OCI-LY7 (cell line): Measurements from ENCODE around the gene UMAD1.

Experiments
- EZH2phosphoT487 ChIP-seq: fragments of 200-600 bp; sonication (generic); IDR thresholded peaks from 2 replicates; pipeline ENCODE4 v1.6.1; 2018; ENCODE audit warnings: low read depth, borderline replicate concordance, mild to moderate bottlenecking, mixed run types, antibody characterized with exemption, low read length, moderate library complexity, mixed read lengths
- TF ChIP-seq, protein P1 (sequence below): fragments of 200-600 bp; sonication (generic); conservative IDR thresholded peaks from 2 replicates; pipeline ENCODE4 v1.5.1; 2014; ENCODE audit warnings: mild to moderate bottlenecking, antibody characterized with exemption, low read length, moderate library complexity, mixed read lengths

DNA sequence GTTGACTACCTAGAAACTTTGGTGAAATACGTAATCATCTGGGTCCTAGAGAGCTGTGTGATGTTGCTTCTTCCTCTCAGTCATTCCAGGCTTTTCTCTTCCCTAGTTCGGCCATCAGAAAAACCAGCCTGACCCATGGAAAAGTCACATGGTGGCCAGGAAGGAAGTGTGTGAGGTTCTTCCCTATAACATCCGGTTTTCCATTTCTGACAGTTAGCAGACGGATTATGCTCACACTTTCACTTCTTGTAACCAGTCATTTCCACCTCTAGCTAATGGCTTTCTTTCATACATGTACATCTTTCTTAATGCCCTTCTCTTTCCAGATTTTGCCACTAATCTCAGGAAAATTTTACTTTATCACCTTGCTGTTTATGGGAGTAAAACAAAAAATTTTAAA is 218.0 kb downstream of the UMAD1 start:
- TF ChIP-seq, protein P1, sequence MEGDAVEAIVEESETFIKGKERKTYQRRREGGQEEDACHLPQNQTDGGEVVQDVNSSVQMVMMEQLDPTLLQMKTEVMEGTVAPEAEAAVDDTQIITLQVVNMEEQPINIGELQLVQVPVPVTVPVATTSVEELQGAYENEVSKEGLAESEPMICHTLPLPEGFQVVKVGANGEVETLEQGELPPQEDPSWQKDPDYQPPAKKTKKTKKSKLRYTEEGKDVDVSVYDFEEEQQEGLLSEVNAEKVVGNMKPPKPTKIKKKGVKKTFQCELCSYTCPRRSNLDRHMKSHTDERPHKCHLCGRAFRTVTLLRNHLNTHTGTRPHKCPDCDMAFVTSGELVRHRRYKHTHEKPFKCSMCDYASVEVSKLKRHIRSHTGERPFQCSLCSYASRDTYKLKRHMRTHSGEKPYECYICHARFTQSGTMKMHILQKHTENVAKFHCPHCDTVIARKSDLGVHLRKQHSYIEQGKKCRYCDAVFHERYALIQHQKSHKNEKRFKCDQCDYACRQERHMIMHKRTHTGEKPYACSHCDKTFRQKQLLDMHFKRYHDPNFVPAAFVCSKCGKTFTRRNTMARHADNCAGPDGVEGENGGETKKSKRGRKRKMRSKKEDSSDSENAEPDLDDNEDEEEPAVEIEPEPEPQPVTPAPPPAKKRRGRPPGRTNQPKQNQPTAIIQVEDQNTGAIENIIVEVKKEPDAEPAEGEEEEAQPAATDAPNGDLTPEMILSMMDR = no peak
- TF ChIP-seq EZH2phosphoT487 = no peak
